Measurements from ENCODE around the gene FN3K. TPM values are rescaled to one million over a fixed set of nuclear protein-coding genes. Genes with fewer than 3 reads are reported as not detected.

The FN3K gene
- total and polyA plus RNA-seq, 2 of the 8 experiments (the other 6 are each of a cell fraction or from before 2014, with no cell fraction given): 0.88 to 14.2 TPM

GRCh38 chr17:82718986-82719685 lies 16.3 kb upstream of the FN3K start:
- FAIRE-seq (no peak), DNase-seq (ENCODE audit: low read depth in 1 of 2, low spot score in 2 of 2) (no peak)
- Histone ChIP-seq H4K8ac (ENCODE audit: extremely low read depth, insufficient read depth, low read length) (no peak overlapping the region), H3K79me2 (ENCODE audit: control insufficient read depth in 1 of 2, insufficient read depth in 2 of 2, low read length in 2 of 2) (peaks cover 2 to 5% of the 10 kb centered on the region in 2 experiments; a peak in 2 of 4 replicates), H2BK5ac (ENCODE audit: low read depth, low read length) (no peak overlapping the region), H3K4ac (replicated peaks; ENCODE audit: insufficient read length, low read depth, low read length) (no peak overlapping the region), H2BK20ac (ENCODE audit: low read length) (no peak overlapping the region), H3K23ac (ENCODE audit: insufficient read length) (no peak overlapping the region), H2BK120ac (replicated peaks; ENCODE audit: low read depth, low read length) (no peak overlapping the region), H3K79me1 (ENCODE audit: low read depth, low read length) (peaks cover 6% of the 10 kb centered on the region), H3K23me2 (ENCODE audit: low read depth, low read length) (peaks cover 16% of the 10 kb centered on the region), H4K91ac (replicated peaks; ENCODE audit: insufficient read length, low read length) (no peak overlapping the region), H3K4me1 (replicated peaks in 1 of 4; ENCODE audit: control insufficient read depth in 3 of 4, insufficient read depth in 4 of 4, low read length in 3 of 4) (peaks cover 0 to 5% (median 0%) of the 10 kb centered on the region in 4 experiments; a peak in 2 of 7 replicates), H4K20me1 (replicated peaks in 1 of 2; ENCODE audit: control insufficient read depth in 1 of 2, insufficient read depth in 2 of 2, low read length in 2 of 2) (peaks cover 4 to 17% of the 10 kb centered on the region in 2 experiments), H3K4me3 (ENCODE audit: extremely low read depth in 1 of 4, insufficient read depth in 2 of 4, low read depth in 3 of 4, low read length in 4 of 4) (no peak overlapping the region), H2BK12ac (ENCODE audit: low read depth, low read length) (no peak overlapping the region), H3K36me3 (ENCODE audit: control insufficient read depth in 2 of 4, insufficient read depth in 4 of 4, low read length in 3 of 4) (peaks cover 0 to 2% (median 0%) of the 10 kb centered on the region in 4 experiments; a peak in 4 of 8 replicates), H3K18ac (ENCODE audit: extremely low read depth, low read length) (no peak overlapping the region), H3K27me3 (replicated peaks in 1 of 4; ENCODE audit: control insufficient read depth in 3 of 4, extremely low read depth in 1 of 4, insufficient read depth in 3 of 4, low read length in 3 of 4) (no peaks in the 10 kb centered on the region), H3K4me2 (ENCODE audit: insufficient read depth in 1 of 2, low read depth in 2 of 2, low read length in 2 of 2) (no peak overlapping the region), H2BK15ac (ENCODE audit: low read length) (no peak overlapping the region), H3K56ac (replicated peaks; ENCODE audit: insufficient read length, low read depth, low read length) (no peak overlapping the region), H4K5ac (ENCODE audit: insufficient read length, low read depth, low read length) (no peak overlapping the region), H3K9ac (replicated peaks in 1 of 4; ENCODE audit: extremely low read depth in 1 of 4, low read depth in 3 of 4, low read length in 3 of 4) (no peak overlapping the region), H3K27ac (ENCODE audit: low read depth, low read length) (no peak overlapping the region), H3K14ac (ENCODE audit: insufficient read length) (no peak overlapping the region), H2AK5ac (ENCODE audit: low read depth, low read length) (no peak overlapping the region), H2AFZ (ENCODE audit: low read length) (no peak overlapping the region), H3K9me3 (ENCODE audit: insufficient read depth in 2 of 2, low read depth in 1 of 2, low read length in 1 of 2) (no peaks in the 10 kb centered on the region)
- no peak for TF ChIP-seq SUZ12 (IDR thresholded peaks at IDR 0.05; ENCODE audit: low read length)
- TF ChIP-seq RNF2 (IDR thresholded peaks at IDR 0.05; ENCODE audit: borderline replicate concordance, low read depth, low read length, missing control alignments, poor library complexity, severe bottlenecking): no peak
- TF ChIP-seq RAD21 (IDR thresholded peaks at IDR 0.05 in 1 of 2, conservative IDR thresholded peaks at IDR 0.05 in 1 of 2; ENCODE audit: low read depth in 2 of 2, low read length in 2 of 2): no peak
- TF ChIP-seq CBX5 (IDR thresholded peaks at IDR 0.05; ENCODE audit: low read depth, low read length): no peak
- POLR2A ChIA-PET (ENCODE audit: partially characterized antibody): interaction anchor here (1.1 kb wide), 1 partner anchor 25 kb away, joined by 3 read pairs; no protein-coding TSS in a partner anchor
- CTCF ChIA-PET (ENCODE audit: partially characterized antibody): interaction anchor here (1.0 kb wide), 1 partner anchor 10 kb away, joined by 3 read pairs; no protein-coding TSS in a partner anchor
- 92% methylated on average over 16 of the region's 18 CpGs; no CpG with 5 or more reads in 1 of the 2 experiments for WGBS, 2 experiments (ENCODE audit: extremely low coverage in 1 of 2, insufficient coverage in 1 of 2, insufficient read length in 1 of 2, insufficient replicate concordance in 2 of 2, low coverage in 1 of 2, low lambda C conversion rate in 2 of 2, missing lambda C conversion rate in 1 of 2)

Data from H1 (cell line).